Measurements from ENCODE around the gene ANKRD39. TPM values are rescaled to one million over a fixed set of nuclear protein-coding genes. Genes with fewer than 3 reads are reported as not detected.

Gene ANKRD39
- total and polyA plus RNA-seq, 9 of the 15 experiments (the other 6 are each of a cell fraction or from before 2014, with no cell fraction given) = 8.2 to 33.1 (median 23.8) TPM

DNA sequence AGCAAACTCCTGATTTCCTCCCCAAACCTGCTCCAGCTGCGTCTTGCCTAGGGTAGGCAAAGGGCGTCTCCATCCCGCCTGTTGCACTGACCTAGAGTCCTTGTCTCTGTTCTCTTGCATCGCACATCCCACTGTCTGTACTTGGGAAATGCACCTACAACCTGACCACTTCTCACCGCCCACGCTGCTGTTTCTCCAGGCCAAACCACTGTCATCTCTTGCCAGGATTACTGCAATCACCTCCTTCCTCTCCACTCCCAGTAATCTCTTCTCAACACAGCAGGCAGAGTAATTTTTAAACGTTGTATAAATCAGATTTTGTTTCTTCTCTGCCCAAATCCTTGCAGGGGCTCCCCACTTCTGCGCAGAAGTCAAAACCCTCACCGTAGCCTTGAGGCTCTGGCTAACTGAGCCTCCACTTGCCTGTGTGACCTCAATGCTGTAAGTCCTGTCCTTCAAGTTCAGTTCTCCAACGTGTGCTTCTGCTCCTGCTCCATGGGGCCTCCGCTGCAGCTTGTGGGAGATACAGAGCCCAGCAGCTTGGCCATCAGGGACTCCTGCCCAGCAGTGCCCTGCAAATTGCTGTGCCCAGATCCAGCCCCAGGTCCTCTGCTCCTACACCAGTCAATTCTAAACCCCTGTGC is 39.8 kb upstream of the ANKRD39 start (continued):
- no peak for TF ChIP-seq KHSRP (IDR thresholded peaks at IDR 0.05)
- 0 out of 2 replicates have a peak, but pooled peaks have one; percentile 14 for TF ChIP-seq MYC (IDR thresholded peaks at IDR 0.05; ENCODE audit: low read depth, low read length)
- TF ChIP-seq MYC (CRISPR knock-in tag; IDR thresholded peaks at IDR 0.05; ENCODE audit: borderline replicate concordance, low read depth) = no peak
- TF ChIP-seq FOXP1 (CRISPR knock-in tag; IDR thresholded peaks at IDR 0.05) = 0 out of 2 replicates have a peak, but pooled peaks have one; percentile 2
- no peak for TF ChIP-seq SOX6 (IDR thresholded peaks at IDR 0.05)
- no peak for TF ChIP-seq ZBTB11 (CRISPR knock-in tag; IDR thresholded peaks at IDR 0.05)
- TF ChIP-seq, protein P1, sequence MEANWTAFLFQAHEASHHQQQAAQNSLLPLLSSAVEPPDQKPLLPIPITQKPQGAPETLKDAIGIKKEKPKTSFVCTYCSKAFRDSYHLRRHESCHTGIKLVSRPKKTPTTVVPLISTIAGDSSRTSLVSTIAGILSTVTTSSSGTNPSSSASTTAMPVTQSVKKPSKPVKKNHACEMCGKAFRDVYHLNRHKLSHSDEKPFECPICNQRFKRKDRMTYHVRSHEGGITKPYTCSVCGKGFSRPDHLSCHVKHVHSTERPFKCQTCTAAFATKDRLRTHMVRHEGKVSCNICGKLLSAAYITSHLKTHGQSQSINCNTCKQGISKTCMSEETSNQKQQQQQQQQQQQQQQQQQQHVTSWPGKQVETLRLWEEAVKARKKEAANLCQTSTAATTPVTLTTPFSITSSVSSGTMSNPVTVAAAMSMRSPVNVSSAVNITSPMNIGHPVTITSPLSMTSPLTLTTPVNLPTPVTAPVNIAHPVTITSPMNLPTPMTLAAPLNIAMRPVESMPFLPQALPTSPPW (CRISPR knock-in tag; IDR thresholded peaks at IDR 0.05) = no peak
- TF ChIP-seq ZNF165 (CRISPR knock-in tag; IDR thresholded peaks at IDR 0.05; ENCODE audit: borderline replicate concordance) = no peak
- TF ChIP-seq TBP (optimal IDR thresholded peaks at IDR 0.05; ENCODE audit: low read depth, low read length) = no peak
- TF ChIP-seq YY1 (IDR thresholded peaks at IDR 0.05; ENCODE audit: borderline replicate concordance in 1 of 3, control insufficient read depth in 1 of 3, extremely low read depth in 1 of 3, insufficient read depth in 3 of 3, insufficient read length in 1 of 3, insufficient replicate concordance in 2 of 3, low read depth in 1 of 3, low read length in 2 of 3) = no peak
- TF ChIP-seq RBBP5 (IDR thresholded peaks at IDR 0.05; ENCODE audit: borderline replicate concordance, insufficient read depth, low read length, poor library complexity, severe bottlenecking) = no peak
- no peak for TF ChIP-seq POLR2A (conservative IDR thresholded peaks at IDR 0.05)
- TF ChIP-seq ZNF583 (CRISPR knock-in tag; IDR thresholded peaks at IDR 0.05) = no peak
- TF ChIP-seq, protein P2, sequence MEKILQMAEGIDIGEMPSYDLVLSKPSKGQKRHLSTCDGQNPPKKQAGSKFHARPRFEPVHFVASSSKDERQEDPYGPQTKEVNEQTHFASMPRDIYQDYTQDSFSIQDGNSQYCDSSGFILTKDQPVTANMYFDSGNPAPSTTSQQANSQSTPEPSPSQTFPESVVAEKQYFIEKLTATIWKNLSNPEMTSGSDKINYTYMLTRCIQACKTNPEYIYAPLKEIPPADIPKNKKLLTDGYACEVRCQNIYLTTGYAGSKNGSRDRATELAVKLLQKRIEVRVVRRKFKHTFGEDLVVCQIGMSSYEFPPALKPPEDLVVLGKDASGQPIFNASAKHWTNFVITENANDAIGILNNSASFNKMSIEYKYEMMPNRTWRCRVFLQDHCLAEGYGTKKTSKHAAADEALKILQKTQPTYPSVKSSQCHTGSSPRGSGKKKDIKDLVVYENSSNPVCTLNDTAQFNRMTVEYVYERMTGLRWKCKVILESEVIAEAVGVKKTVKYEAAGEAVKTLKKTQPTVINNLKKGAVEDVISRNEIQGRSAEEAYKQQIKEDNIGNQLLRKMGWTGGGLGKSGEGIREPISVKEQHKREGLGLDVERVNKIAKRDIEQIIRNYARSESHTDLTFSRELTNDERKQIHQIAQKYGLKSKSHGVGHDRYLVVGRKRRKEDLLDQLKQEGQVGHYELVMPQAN (IDR thresholded peaks at IDR 0.05; ENCODE audit: borderline replicate concordance) = 0 out of 2 replicates have a peak, but pooled peaks have one; percentile 22
- no peak for TF ChIP-seq KAT8 (IDR thresholded peaks at IDR 0.05; ENCODE audit: low read depth)
- no peak for TF ChIP-seq ESRRA (IDR thresholded peaks at IDR 0.05; ENCODE audit: borderline replicate concordance, low read depth)
- peak; percentile 98 for TF ChIP-seq KDM1A (IDR thresholded peaks at IDR 0.05)
- no peak for TF ChIP-seq NCOA4 (IDR thresholded peaks at IDR 0.05; ENCODE audit: partially characterized antibody)
- TF ChIP-seq ZNF134 (CRISPR knock-in tag; conservative IDR thresholded peaks at IDR 0.05) = no peak
- no peak for TF ChIP-seq YBX1 (IDR thresholded peaks at IDR 0.05)
- no peak for TF ChIP-seq GTF2A2 (tag; IDR thresholded peaks at IDR 0.05)
- TF ChIP-seq TCF3 (CRISPR knock-in tag; IDR thresholded peaks at IDR 0.05) = peak; percentile 56; the same call in 1 of the 2 replicates

Measured in K562 (cell line).